NB4 (cell line): ENCODE results near the gene SDF4.
"Not testable (repeated sequence)": the region's sequence is repeated elsewhere in the genome, so short reads cannot be mapped to it uniquely, and the experiment has no call there.

Source experiments
- MYC ChIP-seq: IDR thresholded peaks from 2 replicates; pipeline ENCODE4 v1.6.1; 2011; ENCODE audit warnings: low read depth, low read length
- TF ChIP-seq, protein P1 (sequence below): IDR thresholded peaks from one replicate; pipeline ENCODE4 v1.5.1; 2012; ENCODE audit warnings: low read depth, low read length

- not testable (repeated sequence) for TF ChIP-seq MYC
- TF ChIP-seq, protein P1, sequence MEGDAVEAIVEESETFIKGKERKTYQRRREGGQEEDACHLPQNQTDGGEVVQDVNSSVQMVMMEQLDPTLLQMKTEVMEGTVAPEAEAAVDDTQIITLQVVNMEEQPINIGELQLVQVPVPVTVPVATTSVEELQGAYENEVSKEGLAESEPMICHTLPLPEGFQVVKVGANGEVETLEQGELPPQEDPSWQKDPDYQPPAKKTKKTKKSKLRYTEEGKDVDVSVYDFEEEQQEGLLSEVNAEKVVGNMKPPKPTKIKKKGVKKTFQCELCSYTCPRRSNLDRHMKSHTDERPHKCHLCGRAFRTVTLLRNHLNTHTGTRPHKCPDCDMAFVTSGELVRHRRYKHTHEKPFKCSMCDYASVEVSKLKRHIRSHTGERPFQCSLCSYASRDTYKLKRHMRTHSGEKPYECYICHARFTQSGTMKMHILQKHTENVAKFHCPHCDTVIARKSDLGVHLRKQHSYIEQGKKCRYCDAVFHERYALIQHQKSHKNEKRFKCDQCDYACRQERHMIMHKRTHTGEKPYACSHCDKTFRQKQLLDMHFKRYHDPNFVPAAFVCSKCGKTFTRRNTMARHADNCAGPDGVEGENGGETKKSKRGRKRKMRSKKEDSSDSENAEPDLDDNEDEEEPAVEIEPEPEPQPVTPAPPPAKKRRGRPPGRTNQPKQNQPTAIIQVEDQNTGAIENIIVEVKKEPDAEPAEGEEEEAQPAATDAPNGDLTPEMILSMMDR: not testable (repeated sequence)
Measured at GRCh38 chr1:1176063-1176761, 55.6 kb downstream of the SDF4 start.
